NCI-H446 (cell line): Measurements from ENCODE around the gene KPNA2.
A peak's percentile ranks its signal among the peaks of the same experiment; 100 is the strongest.
"Not testable (repeated sequence)": the region's sequence is repeated elsewhere in the genome, so short reads cannot be mapped to it uniquely, and the experiment has no call there.

Experiments used
- DNase-seq, 2 experiments: peaks; one replicate each; lab custom pipeline; 2025; lab: John Stamatoyannopoulos, UW

The KPNA2 gene

DNA sequence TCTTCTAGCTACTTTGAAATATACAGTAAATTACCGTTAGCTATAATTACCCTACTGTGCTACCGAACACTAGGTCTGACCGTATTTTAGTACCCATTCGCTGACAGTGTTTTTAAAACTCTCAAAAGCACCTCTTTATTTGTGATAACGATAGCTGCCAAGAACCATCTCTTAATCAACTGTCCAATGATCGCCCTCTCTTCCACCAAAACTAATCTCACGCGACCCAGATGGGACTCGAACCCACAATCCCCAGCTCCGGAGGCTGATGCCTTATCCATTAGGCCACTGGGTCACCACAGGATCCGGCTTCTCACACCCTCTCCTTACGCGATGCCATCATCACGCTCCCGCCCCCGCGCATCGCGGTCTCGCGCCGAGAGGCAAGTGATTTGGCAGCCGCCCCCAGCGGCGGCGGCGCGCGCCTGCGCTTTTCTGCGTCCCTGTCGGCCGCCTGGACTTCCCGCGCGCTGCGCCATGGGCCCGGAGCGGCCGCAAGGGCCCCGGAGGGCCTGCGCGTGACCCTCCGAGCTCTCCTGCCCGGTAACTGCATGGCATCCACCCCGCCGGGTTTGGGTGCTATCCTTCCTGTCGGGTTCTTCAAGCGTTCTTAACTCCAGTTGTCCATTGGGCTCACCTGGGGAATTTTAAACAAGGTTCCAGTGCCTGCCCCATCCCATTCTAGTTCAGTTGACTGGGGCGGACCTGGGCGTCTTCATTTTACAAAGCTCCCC is 15.7 kb upstream of the KPNA2 start:
- DNase-seq, result peak; percentile 86 to 96

DNA sequence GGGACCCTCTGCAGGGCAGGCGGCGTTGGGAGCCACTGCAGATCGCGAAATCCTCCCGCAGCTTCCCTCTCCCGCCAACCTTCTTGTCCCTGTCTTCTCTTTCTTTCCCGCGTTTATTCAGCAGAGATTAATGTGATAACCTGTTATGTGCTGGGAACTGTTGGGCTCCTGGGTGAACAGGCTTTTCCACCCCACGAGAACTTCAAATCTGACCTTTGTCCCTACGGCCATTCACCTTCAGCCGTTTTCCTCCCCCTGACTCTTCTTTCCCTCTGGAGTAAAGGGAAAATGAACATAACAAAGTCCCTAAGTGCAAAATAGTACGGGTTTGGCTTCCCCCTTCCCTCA is 15.2 kb upstream of the KPNA2 start:
- peak in 1 of 2 experiments; percentile 59 for DNase-seq

DNA sequence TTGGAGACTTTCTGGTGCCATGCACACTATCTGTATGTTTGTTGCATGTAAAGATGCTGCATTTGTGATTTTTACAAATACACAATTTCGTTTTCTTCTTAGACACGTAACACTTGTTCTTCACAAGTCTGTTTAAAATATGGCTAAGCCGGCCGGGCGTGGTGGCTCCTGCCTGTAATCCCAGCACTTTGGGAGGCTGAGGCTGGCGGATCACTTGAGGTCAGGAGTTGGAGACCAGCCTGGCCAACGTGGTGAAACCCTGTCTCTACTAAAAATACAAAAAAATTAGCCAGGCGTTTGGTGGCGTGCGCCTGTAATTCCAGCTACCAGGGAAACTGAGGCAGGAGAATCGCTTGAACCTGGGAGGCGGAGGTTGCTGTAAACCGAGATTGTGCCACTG is 14.7 kb upstream of the KPNA2 start:
- DNase-seq, result not testable (repeated sequence)

DNA sequence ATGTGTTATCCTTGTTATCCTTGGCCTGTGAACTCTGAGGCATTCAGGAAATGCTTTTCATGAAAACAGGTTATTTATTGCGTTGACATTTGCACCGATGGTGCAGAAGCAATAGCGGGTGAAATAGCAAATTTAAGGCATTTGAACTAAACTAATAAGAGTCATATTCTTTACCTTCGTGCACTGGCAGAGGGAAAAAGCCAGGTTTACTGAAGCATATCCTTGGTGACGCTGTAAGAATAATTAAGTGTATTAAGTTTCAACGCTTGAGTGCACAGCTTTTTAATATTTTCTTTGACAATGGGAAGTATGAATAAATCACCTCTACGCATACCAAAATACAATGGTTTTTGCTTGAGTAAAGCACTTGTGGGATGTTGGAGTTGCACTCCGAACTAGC is 13.6 kb upstream of the KPNA2 start:
- DNase-seq, result no peak

GRCh38 chr17:68022547-68022946 is 13.0 kb upstream of the KPNA2 start:
- not testable (repeated sequence) for DNase-seq

DNA sequence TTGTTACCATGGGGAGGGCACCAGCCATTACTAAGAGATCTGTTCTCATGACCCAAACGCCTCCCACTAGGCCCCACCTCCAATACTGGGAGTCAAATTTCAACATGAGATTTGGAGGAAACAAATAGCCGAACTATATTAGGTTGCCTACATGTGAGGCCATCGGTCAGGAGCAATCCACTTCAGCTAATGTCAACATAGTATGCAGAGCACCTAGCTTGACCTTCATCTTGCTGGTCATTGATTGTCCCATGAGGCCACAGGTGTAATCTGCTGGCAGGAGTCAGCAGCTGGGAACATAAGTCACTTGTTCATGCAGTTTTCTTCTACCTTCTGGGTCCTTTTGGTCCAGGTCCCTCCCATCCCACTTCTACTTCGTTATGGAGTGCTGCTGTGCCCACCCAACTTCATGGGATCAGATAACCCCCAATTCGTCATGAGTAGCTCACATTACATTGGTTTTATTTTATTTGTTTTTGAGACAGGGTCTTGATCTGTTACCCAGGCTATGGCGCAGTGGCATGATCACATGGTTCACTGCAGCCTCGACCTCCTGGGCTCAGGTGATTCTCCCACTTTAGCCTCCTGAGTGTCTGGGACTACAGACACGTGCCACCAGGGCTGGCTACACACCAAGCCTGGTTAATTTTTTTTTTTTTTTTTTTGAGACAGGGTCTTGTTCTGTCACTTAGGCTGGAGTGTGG is 5.9 kb upstream of the KPNA2 start:
- DNase-seq, result no peak

- peak in 1 of 2 experiments; percentile 14 for DNase-seq
Measured at GRCh38 chr17:68033636-68034451, 1.7 kb upstream of the KPNA2 start.

DNA sequence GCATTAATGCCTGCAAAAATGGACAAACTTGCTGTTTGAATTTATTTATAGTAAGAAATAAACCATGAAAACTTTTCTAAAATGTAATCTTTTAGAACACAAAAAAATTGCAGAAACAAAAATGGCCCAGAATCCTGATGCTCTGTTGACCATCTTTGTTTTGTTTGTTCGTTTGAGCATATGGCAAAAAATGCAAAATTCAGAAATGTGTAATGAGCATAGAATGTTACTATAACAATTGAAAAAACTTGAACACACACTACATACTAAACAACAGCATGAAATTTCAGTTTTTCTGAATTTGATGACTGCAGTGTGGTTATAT is 1.1 kb upstream of the KPNA2 start:
- no peak for DNase-seq

DNA sequence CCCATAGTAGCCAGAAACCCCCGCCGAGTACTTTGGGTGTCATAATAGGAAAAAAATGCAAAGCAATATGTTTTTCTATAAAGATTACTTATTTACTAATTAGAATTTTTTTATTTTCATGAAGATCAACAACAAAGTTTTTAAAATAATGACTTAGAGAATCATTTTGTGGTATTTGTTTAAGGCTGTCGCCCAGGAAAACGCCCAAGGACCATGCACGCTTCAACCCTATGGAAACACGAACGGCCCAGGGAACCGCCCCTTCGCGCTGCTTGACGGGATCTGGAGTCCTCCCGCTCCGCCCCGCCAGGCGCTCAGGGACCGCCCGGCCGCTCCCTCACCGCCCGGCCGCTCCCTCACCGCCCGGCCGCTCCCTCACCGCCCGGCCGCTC is 408 bp upstream of the KPNA2 start:
- DNase-seq, result peak; percentile 99

- DNase-seq, result peak in 1 of 2 experiments; percentile 31
Measured at GRCh38 chr17:68036304-68037147, 991 bp downstream of the KPNA2 start.

DNA sequence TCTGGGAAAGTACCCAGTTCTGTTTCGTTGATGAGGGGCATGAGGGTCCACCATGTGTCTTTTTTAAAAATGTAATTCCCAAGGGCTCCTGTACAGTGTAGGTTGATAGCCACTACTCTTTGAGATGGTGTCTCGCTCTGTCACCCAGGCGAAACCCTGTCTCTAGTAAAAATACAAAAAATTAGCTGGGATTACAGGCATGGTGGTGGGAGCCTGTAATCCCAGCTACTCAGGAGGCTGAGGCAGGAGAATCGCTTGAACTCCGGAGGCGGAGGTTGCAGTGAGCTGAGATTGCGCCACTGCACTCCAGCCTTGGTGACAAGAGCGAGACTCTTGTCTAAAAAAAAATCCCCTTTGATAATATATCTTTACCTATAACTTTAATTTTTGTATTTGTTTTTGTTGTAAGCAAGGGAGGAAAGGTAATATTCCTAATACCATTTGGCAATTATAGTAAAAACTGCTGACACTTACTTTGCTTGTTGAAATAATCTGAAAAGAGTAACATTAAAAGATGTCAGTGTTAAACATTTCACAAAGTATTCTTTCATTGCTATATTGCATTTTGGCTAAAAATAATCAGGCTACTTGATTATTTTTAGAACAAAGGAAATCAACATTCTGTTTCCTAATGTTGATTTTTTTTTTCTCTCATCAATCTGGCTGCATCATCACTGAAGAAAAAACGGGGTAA is 11.8 kb downstream of the KPNA2 start:
- no peak for DNase-seq

DNA sequence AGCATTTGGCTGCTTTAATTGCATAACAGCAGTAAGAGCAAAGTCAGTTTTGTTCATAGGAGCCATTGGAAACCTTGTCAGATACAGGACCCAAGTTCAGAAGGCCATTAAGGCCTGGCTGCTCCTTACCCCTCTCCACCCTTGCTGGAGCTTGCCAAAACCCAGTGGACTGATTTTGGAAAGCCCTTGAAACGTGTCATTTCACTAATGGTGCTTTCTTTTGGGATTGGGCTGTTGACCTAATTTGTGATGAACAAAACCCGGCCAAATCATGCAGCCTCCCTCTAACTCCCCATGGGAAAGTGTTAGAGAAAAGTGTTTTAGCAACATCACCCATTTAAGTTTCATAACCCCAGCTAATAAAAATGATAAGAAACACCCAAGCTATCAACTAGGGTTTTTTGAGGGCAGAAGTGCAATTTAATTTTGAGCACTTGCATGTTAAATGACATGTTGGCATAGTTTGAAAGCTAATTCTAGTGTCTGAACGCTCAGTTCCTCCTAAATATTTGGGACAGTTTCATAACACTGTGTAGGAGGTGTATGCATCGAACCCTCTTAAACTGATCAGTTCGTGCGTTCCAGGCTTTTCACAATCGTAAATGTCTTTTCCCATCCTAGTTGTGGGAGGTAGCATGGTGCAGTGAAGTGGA is 12.5 kb downstream of the KPNA2 start:
- not testable (repeated sequence) for DNase-seq

DNA sequence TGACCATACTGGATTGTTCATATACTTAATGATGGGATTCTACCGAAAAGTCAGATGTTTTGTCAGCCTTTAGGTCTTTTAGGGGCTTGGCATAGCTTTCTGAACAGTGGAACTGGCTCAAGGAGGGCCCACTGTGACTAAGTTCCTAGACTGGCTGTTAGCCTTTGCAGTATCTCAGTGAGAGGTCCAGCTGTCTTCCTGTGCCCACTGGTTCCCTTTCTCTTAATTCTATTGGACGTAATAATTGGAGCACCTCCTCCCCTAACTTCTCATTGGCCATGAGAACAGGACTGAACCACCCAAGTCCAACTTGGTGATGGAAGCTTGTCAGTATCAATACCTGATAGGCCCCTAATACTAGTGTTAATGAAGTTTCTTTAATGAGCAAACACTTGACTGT is 13.5 kb downstream of the KPNA2 start:
- no peak for DNase-seq

DNA sequence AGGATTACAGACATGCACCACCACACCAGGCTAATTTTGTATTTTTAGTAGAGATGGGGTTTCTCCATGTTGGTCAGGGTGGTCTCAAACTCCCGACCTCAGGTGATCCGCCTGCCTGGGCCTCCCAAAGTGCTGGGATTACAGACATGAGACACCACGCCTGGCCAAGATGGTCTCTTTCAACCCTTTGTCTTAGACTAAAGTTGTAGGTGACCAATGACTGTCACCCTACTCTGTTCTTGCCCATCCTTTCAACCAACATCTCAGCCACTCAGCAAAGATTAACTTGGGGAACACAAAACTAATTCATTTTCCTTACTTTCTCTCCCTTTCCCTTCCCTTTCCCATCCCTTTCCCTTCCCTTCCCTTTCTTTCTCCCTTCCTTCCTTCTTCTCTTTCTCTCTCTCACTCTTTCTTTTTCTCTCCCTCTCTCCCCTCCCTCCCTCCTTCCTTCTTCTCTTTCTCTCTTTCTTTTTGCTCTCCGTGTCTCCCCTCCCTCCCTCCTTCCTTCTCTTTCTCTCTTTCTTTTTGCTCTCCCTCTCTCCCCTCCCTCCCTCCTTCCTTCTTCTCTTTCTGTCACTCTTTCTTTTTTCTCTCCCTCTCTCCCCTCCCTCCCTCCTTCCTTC is 14.4 kb downstream of the KPNA2 start:
- not testable (repeated sequence) for DNase-seq

DNA sequence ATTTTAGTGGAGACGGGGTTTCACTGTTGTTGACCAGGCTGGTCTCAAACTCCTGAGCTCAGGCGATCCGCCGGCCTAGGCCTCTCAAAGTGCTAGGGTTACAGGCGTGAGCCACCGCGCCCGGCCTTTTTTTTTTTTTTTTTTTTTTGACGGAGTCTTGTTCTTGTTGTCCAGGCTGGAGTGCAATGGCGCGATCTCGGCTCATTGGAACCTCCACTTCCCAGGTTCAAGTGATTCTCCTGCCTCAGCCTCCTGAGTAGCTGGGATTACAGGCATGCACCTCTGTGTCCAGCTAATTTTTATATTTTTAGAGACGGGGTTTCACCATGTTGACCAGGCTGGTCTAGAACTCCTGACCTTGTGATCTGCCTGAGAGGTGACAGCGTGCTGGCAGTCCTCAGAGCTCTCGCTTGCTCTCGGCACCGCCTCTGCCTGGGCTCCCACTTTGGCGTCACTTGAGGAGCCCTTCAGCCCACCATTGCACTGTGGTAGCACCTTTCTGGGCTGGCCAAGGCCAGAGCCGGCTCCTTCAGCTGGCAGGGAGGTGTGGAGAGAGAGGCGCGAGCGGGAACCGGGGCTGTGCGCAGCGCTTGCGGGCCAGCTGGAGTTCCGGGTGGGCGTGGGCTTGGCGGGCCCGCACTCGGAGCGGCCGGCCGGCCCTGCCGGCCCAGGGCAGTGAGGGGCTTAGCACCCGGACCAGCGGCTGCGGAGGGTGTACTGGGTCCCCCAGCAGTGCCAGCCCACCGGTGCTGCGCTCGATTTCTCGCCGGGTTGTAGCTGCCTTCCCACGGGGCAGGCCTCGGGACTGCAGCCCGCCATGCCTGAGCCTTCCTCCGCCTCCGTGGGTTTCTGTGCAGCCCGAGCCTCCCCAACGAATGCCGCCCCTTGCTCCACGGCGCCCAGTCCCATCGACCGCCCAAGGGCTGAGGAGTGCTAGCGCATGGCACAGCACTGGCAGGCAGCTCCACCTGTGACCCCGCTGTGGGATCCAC is 16.1 kb downstream of the KPNA2 start:
- DNase-seq, result not testable (repeated sequence)

- no peak for DNase-seq
Measured at GRCh38 chr17:68052810-68053209, 17.3 kb downstream of the KPNA2 start.

- DNase-seq, result no peak
Measured at GRCh38 chr17:68053231-68054013, 17.9 kb downstream of the KPNA2 start.

- peak in 1 of 2 experiments; percentile 39 for DNase-seq
Measured at GRCh38 chr17:68054296-68054900, 18.9 kb downstream of the KPNA2 start.
